ENCODE results near the gene CDCP2. TPM values are rescaled to one million over a fixed set of nuclear protein-coding genes. Genes with fewer than 3 reads are reported as not detected.

CDCP2 gene
- total RNA-seq, 1 donor from 2014 or later: not detected

- Histone ChIP-seq H3K4me3 (ENCODE audit: insufficient read depth, low read depth, low read length) (no peak overlapping the region), H3K36me3 (ENCODE audit: insufficient read depth, low read length) (no peaks in the 10 kb centered on the region), H4K20me1 (ENCODE audit: insufficient read depth, low read length) (no peaks in the 10 kb centered on the region), H2AFZ (ENCODE audit: low read depth, low read length) (peak overlapping the region; percentile 48), H3K27me3 (ENCODE audit: insufficient read depth, low read length) (peaks cover 4% of the 10 kb centered on the region), H3K79me2 (ENCODE audit: insufficient read depth, low read length) (no peaks in the 10 kb centered on the region), H3K9me3 (ENCODE audit: insufficient read depth, low read depth, low read length) (no peaks in the 10 kb centered on the region), H3K4me1 (ENCODE audit: insufficient read depth, low read length) (peaks cover 34% of the 10 kb centered on the region), H3K9ac (ENCODE audit: low read length) (peak overlapping the region; percentile 61), H3K4me2 (ENCODE audit: low read length) (peak overlapping the region; percentile 64), H3K27ac (ENCODE audit: low read depth, low read length) (peak overlapping the region; percentile 74)
- no peak overlapping the region for H3K4me3 Mint-ChIP-seq (ENCODE audit: unreplicated experiment)
- peaks cover 17% of the 10 kb centered on the region for H3K27me3 Mint-ChIP-seq (ENCODE audit: low read depth, unreplicated experiment)
- DNase-seq (ENCODE audit: low read depth) (peak; percentile 86), FAIRE-seq (peak; percentile 82)
- H3K36me3 Mint-ChIP-seq (ENCODE audit: low read depth, unreplicated experiment): no peaks in the 10 kb centered on the region
- no peak for TF ChIP-seq EZH2 (IDR thresholded peaks at IDR 0.05; ENCODE audit: insufficient read depth, low read length)
- TF ChIP-seq, protein P1, sequence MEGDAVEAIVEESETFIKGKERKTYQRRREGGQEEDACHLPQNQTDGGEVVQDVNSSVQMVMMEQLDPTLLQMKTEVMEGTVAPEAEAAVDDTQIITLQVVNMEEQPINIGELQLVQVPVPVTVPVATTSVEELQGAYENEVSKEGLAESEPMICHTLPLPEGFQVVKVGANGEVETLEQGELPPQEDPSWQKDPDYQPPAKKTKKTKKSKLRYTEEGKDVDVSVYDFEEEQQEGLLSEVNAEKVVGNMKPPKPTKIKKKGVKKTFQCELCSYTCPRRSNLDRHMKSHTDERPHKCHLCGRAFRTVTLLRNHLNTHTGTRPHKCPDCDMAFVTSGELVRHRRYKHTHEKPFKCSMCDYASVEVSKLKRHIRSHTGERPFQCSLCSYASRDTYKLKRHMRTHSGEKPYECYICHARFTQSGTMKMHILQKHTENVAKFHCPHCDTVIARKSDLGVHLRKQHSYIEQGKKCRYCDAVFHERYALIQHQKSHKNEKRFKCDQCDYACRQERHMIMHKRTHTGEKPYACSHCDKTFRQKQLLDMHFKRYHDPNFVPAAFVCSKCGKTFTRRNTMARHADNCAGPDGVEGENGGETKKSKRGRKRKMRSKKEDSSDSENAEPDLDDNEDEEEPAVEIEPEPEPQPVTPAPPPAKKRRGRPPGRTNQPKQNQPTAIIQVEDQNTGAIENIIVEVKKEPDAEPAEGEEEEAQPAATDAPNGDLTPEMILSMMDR (IDR thresholded peaks at IDR 0.05; ENCODE audit: insufficient read depth, low read depth, low read length): no peak
- no peak overlapping the region for H3K27ac Mint-ChIP-seq (ENCODE audit: unreplicated experiment)
- H3K9me3 Mint-ChIP-seq (ENCODE audit: unreplicated experiment): no peaks in the 10 kb centered on the region
- H3K4me1 Mint-ChIP-seq (ENCODE audit: low read depth, unreplicated experiment): peaks cover 11% of the 10 kb centered on the region
Observed at GRCh38 chr1:54118704-54119103, 34.1 kb downstream of the CDCP2 start.

- Histone ChIP-seq H3K4me1 (ENCODE audit: insufficient read depth, low read length) (peaks cover 34% of the 10 kb centered on the region), H3K79me2 (ENCODE audit: insufficient read depth, low read length) (no peaks in the 10 kb centered on the region), H3K4me2 (ENCODE audit: low read length) (peak overlapping the region; percentile 64), H3K9ac (ENCODE audit: low read length) (peak overlapping the region; percentile 61), H3K27ac (ENCODE audit: low read depth, low read length) (peak overlapping the region; percentile 74), H3K27me3 (ENCODE audit: insufficient read depth, low read length) (peaks cover 4% of the 10 kb centered on the region), H3K36me3 (ENCODE audit: insufficient read depth, low read length) (no peaks in the 10 kb centered on the region), H3K9me3 (ENCODE audit: insufficient read depth, low read depth, low read length) (no peaks in the 10 kb centered on the region), H3K4me3 (ENCODE audit: insufficient read depth, low read depth, low read length) (no peak overlapping the region), H4K20me1 (ENCODE audit: insufficient read depth, low read length) (no peaks in the 10 kb centered on the region), H2AFZ (ENCODE audit: low read depth, low read length) (peak overlapping the region; percentile 48)
- H3K27me3 Mint-ChIP-seq (ENCODE audit: low read depth, unreplicated experiment): peaks cover 16% of the 10 kb centered on the region
- H3K4me1 Mint-ChIP-seq (ENCODE audit: low read depth, unreplicated experiment): peaks cover 11% of the 10 kb centered on the region
- H3K36me3 Mint-ChIP-seq (ENCODE audit: low read depth, unreplicated experiment): no peaks in the 10 kb centered on the region
- no peaks in the 10 kb centered on the region for H3K9me3 Mint-ChIP-seq (ENCODE audit: unreplicated experiment)
- H3K4me3 Mint-ChIP-seq (ENCODE audit: unreplicated experiment): no peak overlapping the region
- TF ChIP-seq, protein P1 (IDR thresholded peaks at IDR 0.05; ENCODE audit: insufficient read depth, low read depth, low read length): no peak
- TF ChIP-seq EZH2 (IDR thresholded peaks at IDR 0.05; ENCODE audit: insufficient read depth, low read length): no peak
- H3K27ac Mint-ChIP-seq (ENCODE audit: unreplicated experiment): no peak overlapping the region
- FAIRE-seq (no peak), DNase-seq (ENCODE audit: low read depth) (peak; percentile 11)
Observed at GRCh38 chr1:54117815-54118563, 34.8 kb downstream of the CDCP2 start.

GRCh38 chr1:54115520-54115919 is 37.3 kb downstream of the CDCP2 start:
- Mint-ChIP-seq H3K9me3 (ENCODE audit: unreplicated experiment) (peaks cover 2% of the 10 kb centered on the region), H3K27me3 (ENCODE audit: low read depth, unreplicated experiment) (peaks cover 16% of the 10 kb centered on the region), H3K4me3 (ENCODE audit: unreplicated experiment) (no peak overlapping the region)

More at GRCh38 chr1:54115520-54115919, 37.3 kb downstream of the CDCP2 start:
- Mint-ChIP-seq H3K4me1 (ENCODE audit: low read depth, unreplicated experiment) (peaks cover 3% of the 10 kb centered on the region), H3K36me3 (ENCODE audit: low read depth, unreplicated experiment) (no peaks in the 10 kb centered on the region), H3K27ac (ENCODE audit: unreplicated experiment) (no peak overlapping the region)
- Histone ChIP-seq H3K79me2 (ENCODE audit: insufficient read depth, low read length) (no peaks in the 10 kb centered on the region), H3K27ac (ENCODE audit: low read depth, low read length) (no peak overlapping the region), H3K36me3 (ENCODE audit: insufficient read depth, low read length) (no peaks in the 10 kb centered on the region), H2AFZ (ENCODE audit: low read depth, low read length) (no peak overlapping the region), H3K27me3 (ENCODE audit: insufficient read depth, low read length) (no peaks in the 10 kb centered on the region), H3K4me2 (ENCODE audit: low read length) (no peak overlapping the region), H3K9ac (ENCODE audit: low read length) (no peak overlapping the region), H4K20me1 (ENCODE audit: insufficient read depth, low read length) (no peaks in the 10 kb centered on the region), H3K4me3 (ENCODE audit: insufficient read depth, low read depth, low read length) (no peak overlapping the region), H3K9me3 (ENCODE audit: insufficient read depth, low read depth, low read length) (no peaks in the 10 kb centered on the region), H3K4me1 (ENCODE audit: insufficient read depth, low read length) (peaks cover 19% of the 10 kb centered on the region)
- no peak for DNase-seq (ENCODE audit: low read depth)
- no peak for FAIRE-seq
- no peak for TF ChIP-seq EZH2 (IDR thresholded peaks at IDR 0.05; ENCODE audit: insufficient read depth, low read length)
- TF ChIP-seq, protein P1 (IDR thresholded peaks at IDR 0.05; ENCODE audit: insufficient read depth, low read depth, low read length): no peak
